HEK293T (cell line): Measurements from ENCODE around the gene HCK.

Experiments used
- CTCF ChIA-PET: fragments of 350-600 bp; formaldehyde crosslinking; extraction: SDS; loops from one replicate; lab custom pipeline; 2021; ENCODE audit warnings: antibody characterized with exemption, inconsistent platforms; lab: Yijun Ruan, JAX
- POLR2A ChIA-PET: fragments of 350-600 bp; formaldehyde crosslinking; extraction: SDS; loops from one replicate; lab custom pipeline; 2020; ENCODE audit warnings: antibody characterized with exemption, inconsistent platforms; lab: Yijun Ruan, JAX
- DNase-seq: peaks from one replicate; pipeline ENCODE4 v3.0.0; 2012; ENCODE audit warnings: mixed read lengths; ENCODE audit errors: extremely low spot score
- ARNT ChIP-seq: fragments of 450-650 bp; IDR thresholded peaks from 2 replicates; pipeline ENCODE4 v1.6.1; 2017; ENCODE audit warnings: mild to moderate bottlenecking
- BHLHE40 ChIP-seq: fragments of 450-650 bp; IDR thresholded peaks from 2 replicates; pipeline ENCODE4 v1.6.1; 2016; ENCODE audit warnings: mild to moderate bottlenecking, moderate library complexity, borderline replicate concordance
- CTBP1 ChIP-seq: fragments of 450-650 bp; IDR thresholded peaks from 2 replicates; pipeline ENCODE4 v1.6.1; 2016; ENCODE audit warnings: borderline replicate concordance
- ELF4 ChIP-seq: fragments of 450-650 bp; IDR thresholded peaks from 2 replicates; pipeline ENCODE4 v1.6.1; 2017; ENCODE audit warnings: antibody characterized with exemption
- FOXA1 ChIP-seq: fragments of 450-650 bp; IDR thresholded peaks from 2 replicates; pipeline ENCODE4 v1.6.1; 2016; ENCODE audit warnings: mild to moderate bottlenecking
- FOXK2 ChIP-seq: fragments of 450-650 bp; IDR thresholded peaks from 2 replicates; pipeline ENCODE4 v1.6.1; 2016; ENCODE audit warnings: mild to moderate bottlenecking
- FOXM1 ChIP-seq: fragments of 450-650 bp; IDR thresholded peaks from 2 replicates; pipeline ENCODE4 v1.6.1; 2017; ENCODE audit warnings: mild to moderate bottlenecking, borderline replicate concordance
- HDGF ChIP-seq: fragments of 450-650 bp; IDR thresholded peaks from 2 replicates; pipeline ENCODE4 v1.6.1; 2017; ENCODE audit warnings: antibody characterized with exemption, borderline replicate concordance
- L3MBTL2 ChIP-seq: fragments of 450-650 bp; conservative IDR thresholded peaks from 2 replicates; pipeline ENCODE4 v1.6.1; 2016; ENCODE audit warnings: mild to moderate bottlenecking
- LEF1 ChIP-seq: fragments of 450-650 bp; IDR thresholded peaks from 2 replicates; pipeline ENCODE4 v1.6.1; 2017; ENCODE audit warnings: mild to moderate bottlenecking, borderline replicate concordance
- NFRKB ChIP-seq: fragments of 450-650 bp; IDR thresholded peaks from 2 replicates; pipeline ENCODE4 v1.6.1; 2016; ENCODE audit warnings: mild to moderate bottlenecking, moderate library complexity
- SP1 ChIP-seq: fragments of 450-650 bp; IDR thresholded peaks from 2 replicates; pipeline ENCODE4 v1.6.1; 2017
- SUZ12 ChIP-seq: fragments of 450-650 bp; IDR thresholded peaks from 2 replicates; pipeline ENCODE4 v1.6.1; 2016; ENCODE audit warnings: mild to moderate bottlenecking
- TARDBP ChIP-seq: fragments of 450-650 bp; IDR thresholded peaks from 2 replicates; pipeline ENCODE4 v1.6.1; 2016
- ZNF384 ChIP-seq: fragments of 450-650 bp; IDR thresholded peaks from 2 replicates; pipeline ENCODE4 v1.6.1; 2016
- TF ChIP-seq, protein P1 (sequence below): fragments of 450-650 bp; IDR thresholded peaks from 2 replicates; pipeline ENCODE4 v1.6.1; 2016

Gene HCK

DNA sequence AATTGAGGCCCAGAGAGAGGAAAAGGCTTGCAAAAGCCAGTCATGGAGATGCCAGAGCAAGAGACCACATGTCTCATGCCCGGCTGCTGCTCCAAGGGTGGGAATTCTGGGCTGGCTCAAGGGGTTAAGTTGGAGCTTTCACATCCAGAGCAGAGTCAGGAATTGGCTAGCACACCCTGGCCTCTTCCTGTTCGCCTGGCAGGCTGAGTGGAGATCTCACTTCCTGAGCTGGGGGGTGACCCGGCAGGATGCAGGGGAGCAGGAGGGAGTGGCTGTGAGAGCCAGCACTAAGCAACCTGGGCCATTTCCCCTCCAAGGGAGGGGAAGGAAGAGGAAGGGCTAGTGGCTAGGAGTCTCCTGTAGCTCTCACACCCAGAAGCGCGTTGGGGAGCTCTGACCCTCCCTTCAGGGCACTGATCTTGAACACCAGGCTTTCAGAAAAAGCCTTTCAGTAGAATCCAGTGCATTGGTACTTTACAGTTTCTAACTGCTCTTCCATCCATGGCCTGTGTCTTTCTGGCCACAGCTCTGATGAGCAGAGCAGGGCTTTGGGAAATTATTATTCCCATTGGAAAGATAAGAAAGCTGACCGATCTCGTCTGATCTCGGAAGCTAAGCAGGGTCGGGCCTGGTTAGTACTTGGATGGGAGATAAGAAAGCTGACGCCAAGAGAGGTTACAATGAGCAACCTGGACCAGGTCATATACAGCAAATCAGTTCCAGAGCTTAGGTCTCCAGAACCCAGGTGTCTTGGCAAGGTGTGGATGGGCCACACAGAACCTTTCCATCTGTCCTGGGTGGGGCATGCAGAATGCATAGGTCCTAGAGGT is 44.0 kb upstream of the HCK start:
- ChIA-PET POLR2A (no interaction called here), CTCF (interaction anchor here (0.6 to 1.5 kb wide), 4 partner anchors 12 to 1230 kb away, joined by 3 to 4 read pairs (median 3); no protein-coding TSS in a partner anchor)
- no peak for DNase-seq
- TF ChIP-seq SUZ12 (no peak), FOXA1 (no peak), TARDBP (no peak), ZNF384 (no peak), ARNT (no peak), ELF4 (no peak), LEF1 (no peak), CTBP1 (no peak), SP1 (no peak), HDGF (no peak), BHLHE40 (no peak), NFRKB (no peak), L3MBTL2 (no peak), FOXK2 (no peak)
- TF ChIP-seq, protein P1, sequence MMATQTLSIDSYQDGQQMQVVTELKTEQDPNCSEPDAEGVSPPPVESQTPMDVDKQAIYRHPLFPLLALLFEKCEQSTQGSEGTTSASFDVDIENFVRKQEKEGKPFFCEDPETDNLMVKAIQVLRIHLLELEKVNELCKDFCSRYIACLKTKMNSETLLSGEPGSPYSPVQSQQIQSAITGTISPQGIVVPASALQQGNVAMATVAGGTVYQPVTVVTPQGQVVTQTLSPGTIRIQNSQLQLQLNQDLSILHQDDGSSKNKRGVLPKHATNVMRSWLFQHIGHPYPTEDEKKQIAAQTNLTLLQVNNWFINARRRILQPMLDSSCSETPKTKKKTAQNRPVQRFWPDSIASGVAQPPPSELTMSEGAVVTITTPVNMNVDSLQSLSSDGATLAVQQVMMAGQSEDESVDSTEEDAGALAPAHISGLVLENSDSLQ: no peak

GRCh38 chr20:32009564-32009963 is 42.5 kb upstream of the HCK start:
- CTCF ChIA-PET: no interaction called here
- TF ChIP-seq, protein P1: no peak
- TF ChIP-seq SP1 (no peak), HDGF (no peak), ELF4 (no peak), FOXK2 (no peak), L3MBTL2 (no peak), ZNF384 (no peak), SUZ12 (no peak), CTBP1 (no peak), TARDBP (no peak), ARNT (no peak), LEF1 (no peak), BHLHE40 (no peak), FOXM1 (no peak), NFRKB (no peak), FOXA1 (no peak)
- DNase-seq: no peak
- POLR2A ChIA-PET: no interaction called here

DNA sequence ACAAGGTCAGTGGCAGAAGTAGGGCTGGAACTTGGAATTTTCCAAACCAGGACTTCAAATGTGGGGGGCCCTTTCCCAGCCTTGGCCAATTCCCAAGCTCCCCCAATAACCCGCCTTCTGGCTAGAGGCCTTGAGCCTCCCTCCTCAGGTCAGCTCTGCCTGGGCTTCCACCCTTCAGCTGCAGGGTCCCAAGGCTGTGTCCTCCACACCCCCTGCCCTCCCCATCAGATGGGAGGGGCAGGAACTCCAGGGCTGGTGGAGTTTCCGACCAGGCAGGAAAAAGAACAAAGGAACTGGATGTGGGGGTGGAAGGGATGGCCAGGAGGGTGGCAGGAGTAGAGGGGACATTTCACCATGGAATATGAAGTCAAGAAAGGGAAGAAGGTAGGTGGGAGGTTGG is 41.9 kb upstream of the HCK start, which contains the start of gene CCM2L:
Gene CCM2L (plus strand): TSS at position 338 of the 400 bp plus-strand sequence. CDS start 17 bp downstream, at position 355.
- TF ChIP-seq BHLHE40 (no peak), NFRKB (no peak), SP1 (no peak), TARDBP (no peak), SUZ12 (no peak)
- no peak for DNase-seq
- POLR2A ChIA-PET: no interaction called here
- CTCF ChIA-PET: no interaction called here

DNA sequence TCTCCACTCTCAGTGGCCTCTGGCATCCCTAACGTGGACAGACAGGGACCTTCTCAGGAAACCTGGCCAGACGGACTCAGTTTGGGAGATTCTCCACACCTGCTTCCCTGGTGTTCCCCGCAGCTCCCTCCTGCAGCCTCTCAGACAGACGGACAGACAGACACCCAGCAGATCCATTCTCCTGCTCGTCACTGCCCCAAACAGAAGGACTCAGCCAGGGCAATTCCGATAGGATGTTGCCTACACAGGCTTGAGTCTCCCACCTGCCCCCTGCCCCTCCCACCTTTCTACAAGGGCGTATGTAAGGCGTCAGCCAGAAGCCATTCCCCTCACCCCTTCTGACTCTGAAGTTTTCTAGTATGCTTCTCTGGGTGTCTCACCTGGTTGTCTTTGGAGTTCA is 41.4 kb upstream of the HCK start:
- ChIA-PET CTCF (interaction anchor here (0.6 kb wide), 1 partner anchor 118 kb away, joined by 4 read pairs; no protein-coding TSS in a partner anchor), POLR2A (no interaction called here)
- no peak for DNase-seq
- TF ChIP-seq FOXM1 (no peak), FOXK2 (no peak), CTBP1 (no peak), BHLHE40 (no peak), L3MBTL2 (no peak), FOXA1 (no peak), NFRKB (no peak), SP1 (no peak), HDGF (no peak), ARNT (no peak), LEF1 (no peak), SUZ12 (no peak), ZNF384 (no peak), ELF4 (no peak), TARDBP (no peak)
- TF ChIP-seq, protein P1: no peak

DNA sequence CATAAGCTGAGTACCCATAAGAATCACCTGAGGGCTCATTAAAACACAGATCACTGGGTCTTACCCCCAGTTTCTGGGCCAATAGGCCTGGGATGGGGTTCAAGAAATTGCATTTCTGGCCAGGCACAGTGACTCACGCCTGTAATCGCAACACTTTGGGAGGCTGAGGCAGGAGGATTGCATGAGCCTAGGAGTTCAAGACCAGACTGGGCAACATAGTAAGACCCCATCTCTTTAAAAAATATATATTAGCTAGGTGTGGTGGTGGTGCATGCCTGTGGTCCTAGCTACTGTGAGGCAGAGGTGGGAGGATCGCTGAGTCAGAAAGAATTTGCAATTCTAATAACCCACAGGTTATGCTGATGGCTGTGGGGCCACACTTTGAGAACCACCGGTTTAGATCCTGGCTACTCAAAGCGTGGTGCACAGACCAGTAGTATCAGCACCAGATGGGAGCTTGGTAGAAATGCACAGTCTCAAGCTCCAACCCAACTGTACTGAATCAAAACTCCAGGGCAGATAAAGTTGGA is 39.8 kb upstream of the HCK start:
- DNase-seq: no peak
- ChIA-PET POLR2A (no interaction called here), CTCF (interaction anchor here (1.1 to 1.4 kb wide), 2 partner anchors 19 to 189 kb away, joined by 3 to 4 read pairs; no protein-coding TSS in a partner anchor)
- TF ChIP-seq FOXK2 (no peak), SP1 (no peak), ZNF384 (no peak), ARNT (no peak), CTBP1 (no peak)
